Measurements from ENCODE around the gene IPO5.
"Not testable (repeated sequence)": the region's sequence is repeated elsewhere in the genome, so short reads cannot be mapped to it uniquely, and the experiment has no call there.

The IPO5 gene

GRCh38 chr13:98014766-98015165 is 61.3 kb downstream of the IPO5 start:
- DNase-seq (ENCODE audit: low read depth, low spot score): no peak

GRCh38 chr13:98018293-98018692 is 64.8 kb downstream of the IPO5 start:
- no peak for DNase-seq (ENCODE audit: low read depth, low spot score)

- no peak for DNase-seq (ENCODE audit: low read depth, low spot score)
Measured at GRCh38 chr13:98019186-98019585, 65.7 kb downstream of the IPO5 start.

GRCh38 chr13:98020271-98020670 is 66.8 kb downstream of the IPO5 start:
- no peak for DNase-seq (ENCODE audit: low read depth, low spot score)

GRCh38 chr13:98022210-98022609 is 68.7 kb downstream of the IPO5 start:
- no peak for DNase-seq (ENCODE audit: low read depth, low spot score)

GRCh38 chr13:98025480-98026025 is 72.1 kb downstream of the IPO5 start:
- DNase-seq (ENCODE audit: low read depth, low spot score): no peak

- DNase-seq (ENCODE audit: low read depth, low spot score): no peak
Measured at GRCh38 chr13:98026457-98026857, 73.0 kb downstream of the IPO5 start.

DNA sequence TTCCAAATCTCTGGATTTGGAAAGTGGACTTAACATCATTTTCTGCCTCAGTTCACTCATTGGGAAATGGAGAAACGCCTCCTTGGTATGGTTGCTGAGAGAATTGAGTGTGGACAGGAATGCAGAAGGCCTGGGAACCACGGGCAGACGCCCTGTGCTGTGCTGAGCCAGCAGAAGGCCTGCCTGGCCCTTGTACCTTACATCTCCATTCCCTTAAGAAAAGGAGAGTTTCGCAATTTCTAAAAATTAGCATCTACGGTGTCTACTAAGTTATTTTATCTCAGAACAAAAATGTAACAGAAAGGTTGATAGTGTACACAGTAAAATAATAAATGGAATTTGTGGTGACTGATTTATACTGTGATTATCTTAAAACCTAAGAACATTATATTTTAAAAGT is 78.7 kb downstream of the IPO5 start:
- no peak for DNase-seq (ENCODE audit: low read depth, low spot score)

DNA sequence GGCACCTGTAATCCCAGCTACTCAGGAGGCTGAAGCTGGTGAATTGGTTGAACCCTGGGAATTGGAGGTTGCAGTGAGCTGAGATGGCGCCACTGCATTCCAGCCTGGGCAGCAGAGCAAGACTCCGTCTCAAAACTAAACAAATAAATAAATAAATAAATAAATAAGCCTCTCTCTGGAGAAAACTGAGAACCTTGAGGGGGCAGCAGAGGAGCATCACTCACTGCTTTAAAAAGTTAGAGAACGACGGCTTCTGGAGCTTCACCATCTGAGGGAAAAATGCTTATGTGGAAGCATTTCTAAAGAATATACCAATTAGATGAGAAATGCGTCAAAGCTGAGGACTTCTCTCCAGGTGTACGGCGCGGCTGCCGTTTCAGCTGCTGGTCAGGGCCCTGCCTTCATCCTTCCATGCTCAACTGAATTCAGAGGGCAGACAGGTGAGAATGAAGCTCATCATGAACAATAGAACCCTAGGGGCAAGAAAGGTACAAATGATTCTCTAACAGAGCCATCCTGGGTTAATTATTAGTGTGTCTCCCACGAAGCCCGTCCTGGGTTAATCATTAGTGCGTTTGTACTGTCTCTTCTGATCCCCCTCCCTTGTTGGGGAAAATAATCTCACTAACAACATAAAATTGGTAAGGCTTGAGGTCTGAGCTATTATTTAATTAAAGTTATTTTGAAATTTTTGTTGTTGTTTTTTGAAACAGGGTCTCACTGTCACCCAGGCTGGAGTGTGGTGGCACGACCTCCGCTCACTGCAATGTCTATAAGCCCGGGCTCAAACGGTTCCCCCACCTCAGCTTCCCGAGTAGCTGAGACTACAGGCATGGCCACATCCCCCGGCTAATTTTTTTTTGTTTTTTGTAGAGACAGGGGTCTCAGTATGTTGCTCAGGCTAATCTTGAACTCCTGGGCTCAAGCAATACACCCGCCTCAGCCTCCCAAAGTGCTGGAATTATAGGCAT is 80.1 kb downstream of the IPO5 start:
- no peak for DNase-seq (ENCODE audit: low read depth, low spot score)

DNA sequence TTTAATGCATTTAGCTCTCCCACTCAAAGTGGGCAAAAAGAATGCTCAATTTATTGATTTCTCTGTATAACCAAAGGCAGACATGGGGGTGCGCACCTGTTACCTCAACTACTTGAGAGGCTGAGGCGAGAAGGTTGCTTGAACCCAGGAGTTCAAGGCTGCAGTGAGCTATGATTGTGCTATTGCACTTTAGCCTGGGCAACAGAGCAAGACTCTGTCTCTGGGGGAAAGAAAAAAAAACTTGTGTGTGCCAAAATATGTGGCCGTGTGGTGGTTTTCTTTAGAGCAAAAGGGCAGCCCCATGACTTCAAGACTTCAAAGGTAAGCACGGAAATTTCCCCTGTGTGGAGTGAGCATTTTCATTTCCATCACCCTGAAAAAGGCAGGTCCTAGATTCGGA is 81.9 kb downstream of the IPO5 start:
- no peak for DNase-seq (ENCODE audit: low read depth, low spot score)

DNA sequence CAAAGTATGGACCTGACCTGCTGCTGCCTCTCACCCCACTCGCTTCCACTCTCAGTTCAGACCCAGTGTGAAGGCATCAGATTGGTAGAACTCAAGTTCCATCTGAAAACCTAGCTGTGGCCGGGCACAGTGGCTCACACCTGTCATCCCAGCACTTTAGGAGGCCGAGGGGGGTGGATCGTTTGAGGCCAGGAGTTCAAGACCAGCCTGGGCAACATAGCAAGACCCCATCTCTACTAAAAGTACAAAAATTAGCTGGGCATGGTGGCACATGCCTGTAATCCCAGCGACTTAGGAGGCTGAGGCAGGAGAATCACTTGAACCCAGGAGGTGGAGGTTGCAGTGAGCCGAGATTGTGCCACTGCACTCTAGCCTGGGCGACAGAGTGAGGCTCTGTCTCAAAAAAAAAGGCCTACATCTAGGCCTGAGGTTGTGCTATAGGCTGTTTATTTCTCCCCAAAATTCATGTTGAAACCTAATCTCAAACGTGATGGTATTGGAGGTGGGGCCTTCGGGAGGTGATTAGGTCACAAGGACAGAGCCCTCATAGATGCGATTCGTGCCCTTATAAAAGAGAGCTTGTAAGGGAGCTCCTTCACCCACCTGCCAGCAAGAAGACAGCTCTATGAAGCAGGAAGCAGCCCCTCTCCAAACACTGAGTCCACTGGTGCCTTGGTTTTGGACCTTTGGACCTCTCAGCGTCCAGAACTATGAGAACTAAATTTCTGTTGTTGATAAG is 83.3 kb downstream of the IPO5 start:
- DNase-seq (ENCODE audit: low read depth, low spot score): not testable (repeated sequence)

- no peak for DNase-seq (ENCODE audit: low read depth, low spot score)
Measured at GRCh38 chr13:98039261-98039660, 85.8 kb downstream of the IPO5 start.

DNA sequence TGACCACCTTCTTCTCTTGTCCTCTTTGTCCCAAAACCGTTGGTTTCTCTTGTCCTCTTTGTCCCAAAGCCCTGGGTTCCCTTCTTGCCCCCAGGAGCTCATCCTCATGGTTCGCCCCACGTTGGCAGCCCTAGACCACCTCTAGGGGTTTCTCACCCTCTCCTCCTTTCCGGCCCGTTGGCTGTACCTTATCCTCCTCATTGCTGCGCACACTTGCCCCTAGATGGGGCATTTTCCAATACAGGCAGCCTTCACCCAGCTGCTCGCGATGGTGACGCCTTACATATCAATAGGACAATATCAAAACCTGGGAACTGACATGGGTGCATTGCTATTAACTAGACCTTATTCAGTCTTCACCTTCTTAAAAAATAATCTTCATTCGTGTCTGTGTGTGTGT is 86.5 kb downstream of the IPO5 start:
- no peak for DNase-seq (ENCODE audit: low read depth, low spot score)

GRCh38 chr13:98041081-98041820 is 87.8 kb downstream of the IPO5 start:
- DNase-seq (ENCODE audit: low read depth, low spot score): no peak

GRCh38 chr13:98044301-98044700 is 90.8 kb downstream of the IPO5 start:
- DNase-seq (ENCODE audit: low read depth, low spot score): no peak

- not testable (repeated sequence) for DNase-seq (ENCODE audit: low read depth, low spot score)
Measured at GRCh38 chr13:98047785-98048184, 94.3 kb downstream of the IPO5 start.

DNA sequence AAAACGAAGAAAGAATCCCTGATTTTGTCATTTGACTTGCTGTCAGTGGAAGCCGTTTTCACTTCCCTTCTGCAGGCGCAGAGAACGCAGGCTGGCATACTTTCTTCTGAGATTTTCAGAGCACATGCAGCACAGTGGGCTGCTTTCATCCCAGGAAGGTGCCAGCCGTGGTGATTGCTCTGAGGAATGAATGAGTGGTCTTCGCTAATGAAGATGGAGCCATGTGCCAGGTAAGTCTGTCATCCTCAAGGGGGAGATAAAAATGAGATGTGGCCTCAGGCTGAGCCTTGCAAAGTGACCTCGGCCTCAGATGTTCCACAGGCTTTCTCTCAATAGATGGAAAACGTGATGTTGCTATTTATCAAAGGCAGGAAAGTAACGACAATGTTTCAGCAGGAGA is 94.8 kb downstream of the IPO5 start:
- DNase-seq (ENCODE audit: low read depth, low spot score): no peak

- DNase-seq (ENCODE audit: low read depth, low spot score): no peak
Measured at GRCh38 chr13:98050041-98050466, 96.6 kb downstream of the IPO5 start.

DNA sequence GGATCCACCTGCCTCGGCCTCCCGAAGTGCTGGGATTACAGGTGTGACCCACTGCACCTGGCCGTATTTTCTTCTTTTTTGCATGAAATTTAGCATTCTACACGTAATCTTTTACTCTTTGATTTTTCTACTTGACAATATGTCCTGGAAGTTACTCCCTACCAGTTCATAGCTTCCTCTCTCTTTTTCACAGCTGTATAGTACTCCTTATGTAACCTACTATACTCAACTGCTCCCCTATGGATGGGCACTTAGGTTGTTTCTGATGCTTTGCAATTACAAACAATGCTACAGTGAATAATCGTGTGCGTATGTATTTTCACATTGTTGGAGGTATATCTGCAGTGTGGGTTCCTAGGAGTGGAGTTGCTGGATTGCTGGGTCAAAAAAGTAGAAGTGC is 98.9 kb downstream of the IPO5 start:
- DNase-seq (ENCODE audit: low read depth, low spot score): no peak

DNA sequence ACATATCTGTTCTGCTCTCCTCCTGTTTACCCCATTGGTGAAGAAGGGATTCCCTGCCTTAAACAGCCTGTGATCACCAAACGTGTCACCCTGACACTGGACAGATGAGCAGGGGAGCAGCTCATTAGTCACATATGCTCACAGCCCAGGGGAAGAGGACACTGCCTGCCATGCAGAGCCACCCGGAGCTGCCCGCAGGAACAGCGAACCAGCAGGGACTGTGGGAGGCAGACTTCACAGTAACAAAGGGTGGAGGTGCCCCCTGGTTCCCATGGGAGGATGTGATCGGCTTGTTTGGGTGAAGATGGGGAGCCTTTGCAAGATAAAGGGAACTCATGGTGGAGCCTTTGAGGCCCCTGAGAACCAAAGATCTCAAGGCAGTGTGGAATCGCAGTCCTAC is 100.8 kb downstream of the IPO5 start:
- DNase-seq (ENCODE audit: low read depth, low spot score): no peak

DNA sequence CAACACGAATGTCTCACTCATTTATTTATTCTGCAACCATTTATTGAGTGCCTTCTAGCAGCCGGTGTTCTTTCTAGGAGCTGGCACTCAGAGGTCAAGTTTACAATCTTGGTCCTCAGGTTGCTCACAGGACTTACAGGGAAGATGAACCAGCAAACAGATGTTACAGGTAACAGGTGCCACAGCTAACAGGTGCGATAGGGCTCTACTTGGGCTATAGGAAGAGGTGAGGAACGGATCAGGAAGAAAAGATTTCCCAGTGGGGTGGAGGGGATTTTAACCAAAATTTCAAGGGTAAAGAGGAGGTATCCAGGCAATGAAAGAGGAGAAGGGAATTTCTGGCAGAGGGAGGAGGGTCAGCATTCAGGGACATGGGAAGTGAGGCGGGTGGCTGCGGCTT is 102.1 kb downstream of the IPO5 start:
- DNase-seq (ENCODE audit: low read depth, low spot score): no peak
